HEK293 (cell line): ENCODE data around the gene ECD.

Source experiments
- BCL11B ChIP-seq: fragments of 450-650 bp; formaldehyde crosslinking; IDR thresholded peaks from 2 replicates; pipeline ENCODE4 v1.5.1; 2016; ENCODE audit warnings: low read depth, missing biosample characterization, missing genetic modification characterization
- GLI2 ChIP-seq: fragments of 450-650 bp; formaldehyde crosslinking; IDR thresholded peaks from 2 replicates; pipeline ENCODE4; 2017; ENCODE audit warnings: missing biosample characterization, missing genetic modification characterization, low read depth, borderline replicate concordance
- GLI4 ChIP-seq: fragments of 450-650 bp; formaldehyde crosslinking; IDR thresholded peaks from 2 replicates; pipeline ENCODE4 v1.5.1; 2016; ENCODE audit warnings: missing biosample characterization, missing genetic modification characterization
- GLIS1 ChIP-seq: fragments of 450-650 bp; formaldehyde crosslinking; IDR thresholded peaks from 2 replicates; pipeline ENCODE4 v1.5.1; 2016; ENCODE audit warnings: missing biosample characterization, missing genetic modification characterization
- TCF7L2 ChIP-seq: IDR thresholded peaks from 2 replicates; pipeline ENCODE4 v1.6.1; 2011; ENCODE audit warnings: low read depth, mild to moderate bottlenecking, inconsistent platforms, low read length, moderate library complexity, borderline replicate concordance
- ZBTB48 ChIP-seq: fragments of 450-650 bp; formaldehyde crosslinking; IDR thresholded peaks from 2 replicates; pipeline ENCODE4 v1.5.1; 2016; ENCODE audit warnings: missing biosample characterization, missing genetic modification characterization
- ZFP69B ChIP-seq: fragments of 450-650 bp; formaldehyde crosslinking; IDR thresholded peaks from 2 replicates; pipeline ENCODE4 v1.5.1; 2016; ENCODE audit warnings: missing biosample characterization, missing genetic modification characterization
- ZNF184 ChIP-seq: fragments of 450-650 bp; IDR thresholded peaks from 2 replicates; pipeline ENCODE4 v1.5.1; 2018; ENCODE audit warnings: missing biosample characterization, mild to moderate bottlenecking, missing genetic modification characterization
- ZNF311 ChIP-seq: fragments of 450-650 bp; formaldehyde crosslinking; IDR thresholded peaks from 2 replicates; pipeline ENCODE4 v1.5.1; 2017; ENCODE audit warnings: missing biosample characterization, missing genetic modification characterization, borderline replicate concordance
- ZNF366 ChIP-seq: fragments of 450-650 bp; formaldehyde crosslinking; conservative IDR thresholded peaks from 2 replicates; pipeline ENCODE4 v1.5.1; 2016; ENCODE audit warnings: missing biosample characterization, missing genetic modification characterization
- ZNF416 ChIP-seq: fragments of 450-650 bp; formaldehyde crosslinking; IDR thresholded peaks from 2 replicates; pipeline ENCODE4 v1.5.1; 2016; ENCODE audit warnings: missing biosample characterization, missing genetic modification characterization
- ZNF501 ChIP-seq: fragments of 450-650 bp; formaldehyde crosslinking; IDR thresholded peaks from 2 replicates; pipeline ENCODE4 v1.5.1; 2016; ENCODE audit warnings: missing biosample characterization, missing genetic modification characterization
- ZNF548 ChIP-seq: fragments of 450-650 bp; formaldehyde crosslinking; IDR thresholded peaks from 2 replicates; pipeline ENCODE4 v1.5.1; 2016; ENCODE audit warnings: missing biosample characterization, missing genetic modification characterization
- ZNF600 ChIP-seq: fragments of 450-650 bp; formaldehyde crosslinking; IDR thresholded peaks from 2 replicates; pipeline ENCODE4 v1.5.1; 2016; ENCODE audit warnings: missing biosample characterization, missing genetic modification characterization
- ZNF664 ChIP-seq: fragments of 450-650 bp; formaldehyde crosslinking; IDR thresholded peaks from 2 replicates; pipeline ENCODE4 v1.5.1; 2016; ENCODE audit warnings: missing biosample characterization, missing genetic modification characterization
- ZXDB ChIP-seq: fragments of 450-650 bp; formaldehyde crosslinking; IDR thresholded peaks from 2 replicates; pipeline ENCODE4 v1.5.1; 2016; ENCODE audit warnings: missing biosample characterization, missing genetic modification characterization
- TF ChIP-seq, protein P1 (sequence below): fragments of 450-650 bp; formaldehyde crosslinking; IDR thresholded peaks from 2 replicates; pipeline ENCODE4 v1.5.1; 2016; ENCODE audit warnings: missing biosample characterization, missing genetic modification characterization
- TF ChIP-seq, protein P2 (sequence below): fragments of 450-650 bp; formaldehyde crosslinking; IDR thresholded peaks from 2 replicates; pipeline ENCODE4 v1.5.1; 2016; ENCODE audit warnings: missing biosample characterization, missing genetic modification characterization
- TF ChIP-seq, protein P3 (sequence below): fragments of 450-650 bp; formaldehyde crosslinking; IDR thresholded peaks from 2 replicates; pipeline ENCODE4 v1.5.1; 2016; ENCODE audit warnings: missing biosample characterization, missing genetic modification characterization
- TF ChIP-seq, protein P4 (sequence below): fragments of 450-650 bp; formaldehyde crosslinking; IDR thresholded peaks from 2 replicates; pipeline ENCODE4 v1.5.1; 2016; ENCODE audit warnings: missing biosample characterization, missing genetic modification characterization
- TF ChIP-seq, protein P5 (sequence below): fragments of 450-650 bp; formaldehyde crosslinking; IDR thresholded peaks from 2 replicates; pipeline ENCODE4 v1.5.0; 2017; ENCODE audit warnings: missing biosample characterization, missing genetic modification characterization, borderline replicate concordance
- TF ChIP-seq, protein P6 (sequence below): fragments of 450-650 bp; formaldehyde crosslinking; IDR thresholded peaks from 2 replicates; pipeline ENCODE4 v1.5.1; 2016; ENCODE audit warnings: missing biosample characterization, missing genetic modification characterization, borderline replicate concordance
- TF ChIP-seq, protein P7 (sequence below): fragments of 450-650 bp; formaldehyde crosslinking; IDR thresholded peaks from 2 replicates; pipeline ENCODE4 v1.5.1; 2016; ENCODE audit warnings: missing biosample characterization, missing genetic modification characterization

Gene ECD

DNA sequence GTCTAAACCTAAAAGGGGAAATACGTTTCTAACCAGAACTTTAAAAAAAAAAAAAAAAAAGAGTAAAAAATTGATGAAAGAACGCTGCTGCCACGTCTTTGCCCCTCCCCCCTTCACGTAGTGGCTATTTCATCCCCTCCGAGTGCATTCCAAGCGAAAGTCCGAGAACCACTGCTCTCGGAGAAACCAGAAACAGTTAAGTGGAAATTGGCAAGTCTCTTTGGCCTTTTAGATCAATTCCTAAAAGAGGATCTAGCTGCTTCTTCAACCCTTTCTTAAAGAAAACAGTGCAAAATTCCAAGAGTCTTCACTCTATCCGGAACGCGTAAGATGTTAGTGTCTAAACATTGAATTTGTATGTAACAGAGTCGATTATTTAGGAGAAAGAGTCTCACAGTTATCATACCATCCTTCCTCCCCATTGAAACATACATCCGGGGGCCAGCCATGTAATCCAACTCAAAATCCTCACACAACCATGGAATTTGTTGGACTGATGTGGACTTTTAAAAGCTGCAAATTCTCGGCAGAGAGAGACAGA is 72.3 kb downstream of the ECD start (continued):
- TF ChIP-seq, protein P1, sequence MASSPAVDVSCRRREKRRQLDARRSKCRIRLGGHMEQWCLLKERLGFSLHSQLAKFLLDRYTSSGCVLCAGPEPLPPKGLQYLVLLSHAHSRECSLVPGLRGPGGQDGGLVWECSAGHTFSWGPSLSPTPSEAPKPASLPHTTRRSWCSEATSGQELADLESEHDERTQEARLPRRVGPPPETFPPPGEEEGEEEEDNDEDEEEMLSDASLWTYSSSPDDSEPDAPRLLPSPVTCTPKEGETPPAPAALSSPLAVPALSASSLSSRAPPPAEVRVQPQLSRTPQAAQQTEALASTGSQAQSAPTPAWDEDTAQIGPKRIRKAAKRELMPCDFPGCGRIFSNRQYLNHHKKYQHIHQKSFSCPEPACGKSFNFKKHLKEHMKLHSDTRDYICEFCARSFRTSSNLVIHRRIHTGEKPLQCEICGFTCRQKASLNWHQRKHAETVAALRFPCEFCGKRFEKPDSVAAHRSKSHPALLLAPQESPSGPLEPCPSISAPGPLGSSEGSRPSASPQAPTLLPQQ, result peak; percentile 36; the same call in 1 of the 2 replicates
- no peak for TF ChIP-seq ZNF184
- TF ChIP-seq ZNF366 (tag by site-specific recombination), result peak; percentile 74
- no peak for TF ChIP-seq ZNF548 (tag by site-specific recombination)
- 0 out of 2 replicates have a peak, but pooled peaks have one; percentile 4 for TF ChIP-seq ZXDB (tag by site-specific recombination)
- TF ChIP-seq, protein P2, sequence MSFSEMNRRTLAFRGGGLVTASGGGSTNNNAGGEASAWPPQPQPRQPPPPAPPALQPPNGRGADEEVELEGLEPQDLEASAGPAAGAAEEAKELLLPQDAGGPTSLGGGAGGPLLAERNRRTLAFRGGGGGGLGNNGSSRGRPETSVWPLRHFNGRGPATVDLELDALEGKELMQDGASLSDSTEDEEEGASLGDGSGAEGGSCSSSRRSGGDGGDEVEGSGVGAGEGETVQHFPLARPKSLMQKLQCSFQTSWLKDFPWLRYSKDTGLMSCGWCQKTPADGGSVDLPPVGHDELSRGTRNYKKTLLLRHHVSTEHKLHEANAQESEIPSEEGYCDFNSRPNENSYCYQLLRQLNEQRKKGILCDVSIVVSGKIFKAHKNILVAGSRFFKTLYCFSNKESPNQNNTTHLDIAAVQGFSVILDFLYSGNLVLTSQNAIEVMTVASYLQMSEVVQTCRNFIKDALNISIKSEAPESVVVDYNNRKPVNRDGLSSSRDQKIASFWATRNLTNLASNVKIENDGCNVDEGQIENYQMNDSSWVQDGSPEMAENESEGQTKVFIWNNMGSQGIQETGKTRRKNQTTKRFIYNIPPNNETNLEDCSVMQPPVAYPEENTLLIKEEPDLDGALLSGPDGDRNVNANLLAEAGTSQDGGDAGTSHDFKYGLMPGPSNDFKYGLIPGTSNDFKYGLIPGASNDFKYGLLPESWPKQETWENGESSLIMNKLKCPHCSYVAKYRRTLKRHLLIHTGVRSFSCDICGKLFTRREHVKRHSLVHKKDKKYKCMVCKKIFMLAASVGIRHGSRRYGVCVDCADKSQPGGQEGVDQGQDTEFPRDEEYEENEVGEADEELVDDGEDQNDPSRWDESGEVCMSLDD (tag by site-specific recombination), result no peak
- TF ChIP-seq, protein P3, sequence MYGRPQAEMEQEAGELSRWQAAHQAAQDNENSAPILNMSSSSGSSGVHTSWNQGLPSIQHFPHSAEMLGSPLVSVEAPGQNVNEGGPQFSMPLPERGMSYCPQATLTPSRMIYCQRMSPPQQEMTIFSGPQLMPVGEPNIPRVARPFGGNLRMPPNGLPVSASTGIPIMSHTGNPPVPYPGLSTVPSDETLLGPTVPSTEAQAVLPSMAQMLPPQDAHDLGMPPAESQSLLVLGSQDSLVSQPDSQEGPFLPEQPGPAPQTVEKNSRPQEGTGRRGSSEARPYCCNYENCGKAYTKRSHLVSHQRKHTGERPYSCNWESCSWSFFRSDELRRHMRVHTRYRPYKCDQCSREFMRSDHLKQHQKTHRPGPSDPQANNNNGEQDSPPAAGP, result no peak
- no peak for TF ChIP-seq GLI4
- TF ChIP-seq BCL11B (tag by site-specific recombination), result no peak
- no peak for TF ChIP-seq ZBTB48 (tag by site-specific recombination)
- no peak for TF ChIP-seq TCF7L2
- TF ChIP-seq, protein P4, sequence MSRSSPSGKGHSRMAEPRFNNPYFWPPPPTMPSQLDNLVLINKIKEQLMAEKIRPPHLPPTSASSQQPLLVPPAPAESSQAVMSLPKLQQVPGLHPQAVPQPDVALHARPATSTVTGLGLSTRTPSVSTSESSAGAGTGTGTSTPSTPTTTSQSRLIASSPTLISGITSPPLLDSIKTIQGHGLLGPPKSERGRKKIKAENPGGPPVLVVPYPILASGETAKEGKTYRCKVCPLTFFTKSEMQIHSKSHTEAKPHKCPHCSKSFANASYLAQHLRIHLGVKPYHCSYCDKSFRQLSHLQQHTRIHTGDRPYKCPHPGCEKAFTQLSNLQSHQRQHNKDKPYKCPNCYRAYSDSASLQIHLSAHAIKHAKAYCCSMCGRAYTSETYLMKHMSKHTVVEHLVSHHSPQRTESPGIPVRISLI (tag by site-specific recombination), result 0 out of 2 replicates have a peak, but pooled peaks have one; percentile 66
- TF ChIP-seq GLI2 (tag by site-specific recombination), result no peak
- TF ChIP-seq, protein P5, sequence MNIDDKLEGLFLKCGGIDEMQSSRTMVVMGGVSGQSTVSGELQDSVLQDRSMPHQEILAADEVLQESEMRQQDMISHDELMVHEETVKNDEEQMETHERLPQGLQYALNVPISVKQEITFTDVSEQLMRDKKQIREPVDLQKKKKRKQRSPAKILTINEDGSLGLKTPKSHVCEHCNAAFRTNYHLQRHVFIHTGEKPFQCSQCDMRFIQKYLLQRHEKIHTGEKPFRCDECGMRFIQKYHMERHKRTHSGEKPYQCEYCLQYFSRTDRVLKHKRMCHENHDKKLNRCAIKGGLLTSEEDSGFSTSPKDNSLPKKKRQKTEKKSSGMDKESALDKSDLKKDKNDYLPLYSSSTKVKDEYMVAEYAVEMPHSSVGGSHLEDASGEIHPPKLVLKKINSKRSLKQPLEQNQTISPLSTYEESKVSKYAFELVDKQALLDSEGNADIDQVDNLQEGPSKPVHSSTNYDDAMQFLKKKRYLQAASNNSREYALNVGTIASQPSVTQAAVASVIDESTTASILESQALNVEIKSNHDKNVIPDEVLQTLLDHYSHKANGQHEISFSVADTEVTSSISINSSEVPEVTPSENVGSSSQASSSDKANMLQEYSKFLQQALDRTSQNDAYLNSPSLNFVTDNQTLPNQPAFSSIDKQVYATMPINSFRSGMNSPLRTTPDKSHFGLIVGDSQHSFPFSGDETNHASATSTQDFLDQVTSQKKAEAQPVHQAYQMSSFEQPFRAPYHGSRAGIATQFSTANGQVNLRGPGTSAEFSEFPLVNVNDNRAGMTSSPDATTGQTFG (tag by site-specific recombination), result no peak
- TF ChIP-seq, protein P6, sequence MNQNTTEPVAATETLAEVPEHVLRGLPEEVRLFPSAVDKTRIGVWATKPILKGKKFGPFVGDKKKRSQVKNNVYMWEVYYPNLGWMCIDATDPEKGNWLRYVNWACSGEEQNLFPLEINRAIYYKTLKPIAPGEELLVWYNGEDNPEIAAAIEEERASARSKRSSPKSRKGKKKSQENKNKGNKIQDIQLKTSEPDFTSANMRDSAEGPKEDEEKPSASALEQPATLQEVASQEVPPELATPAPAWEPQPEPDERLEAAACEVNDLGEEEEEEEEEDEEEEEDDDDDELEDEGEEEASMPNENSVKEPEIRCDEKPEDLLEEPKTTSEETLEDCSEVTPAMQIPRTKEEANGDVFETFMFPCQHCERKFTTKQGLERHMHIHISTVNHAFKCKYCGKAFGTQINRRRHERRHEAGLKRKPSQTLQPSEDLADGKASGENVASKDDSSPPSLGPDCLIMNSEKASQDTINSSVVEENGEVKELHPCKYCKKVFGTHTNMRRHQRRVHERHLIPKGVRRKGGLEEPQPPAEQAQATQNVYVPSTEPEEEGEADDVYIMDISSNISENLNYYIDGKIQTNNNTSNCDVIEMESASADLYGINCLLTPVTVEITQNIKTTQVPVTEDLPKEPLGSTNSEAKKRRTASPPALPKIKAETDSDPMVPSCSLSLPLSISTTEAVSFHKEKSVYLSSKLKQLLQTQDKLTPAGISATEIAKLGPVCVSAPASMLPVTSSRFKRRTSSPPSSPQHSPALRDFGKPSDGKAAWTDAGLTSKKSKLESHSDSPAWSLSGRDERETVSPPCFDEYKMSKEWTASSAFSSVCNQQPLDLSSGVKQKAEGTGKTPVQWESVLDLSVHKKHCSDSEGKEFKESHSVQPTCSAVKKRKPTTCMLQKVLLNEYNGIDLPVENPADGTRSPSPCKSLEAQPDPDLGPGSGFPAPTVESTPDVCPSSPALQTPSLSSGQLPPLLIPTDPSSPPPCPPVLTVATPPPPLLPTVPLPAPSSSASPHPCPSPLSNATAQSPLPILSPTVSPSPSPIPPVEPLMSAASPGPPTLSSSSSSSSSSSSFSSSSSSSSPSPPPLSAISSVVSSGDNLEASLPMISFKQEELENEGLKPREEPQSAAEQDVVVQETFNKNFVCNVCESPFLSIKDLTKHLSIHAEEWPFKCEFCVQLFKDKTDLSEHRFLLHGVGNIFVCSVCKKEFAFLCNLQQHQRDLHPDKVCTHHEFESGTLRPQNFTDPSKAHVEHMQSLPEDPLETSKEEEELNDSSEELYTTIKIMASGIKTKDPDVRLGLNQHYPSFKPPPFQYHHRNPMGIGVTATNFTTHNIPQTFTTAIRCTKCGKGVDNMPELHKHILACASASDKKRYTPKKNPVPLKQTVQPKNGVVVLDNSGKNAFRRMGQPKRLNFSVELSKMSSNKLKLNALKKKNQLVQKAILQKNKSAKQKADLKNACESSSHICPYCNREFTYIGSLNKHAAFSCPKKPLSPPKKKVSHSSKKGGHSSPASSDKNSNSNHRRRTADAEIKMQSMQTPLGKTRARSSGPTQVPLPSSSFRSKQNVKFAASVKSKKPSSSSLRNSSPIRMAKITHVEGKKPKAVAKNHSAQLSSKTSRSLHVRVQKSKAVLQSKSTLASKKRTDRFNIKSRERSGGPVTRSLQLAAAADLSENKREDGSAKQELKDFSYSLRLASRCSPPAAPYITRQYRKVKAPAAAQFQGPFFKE (tag by site-specific recombination), result no peak
- TF ChIP-seq ZNF416 (tag by site-specific recombination), result no peak
- no peak; the same call in 1 of the 2 replicates for TF ChIP-seq ZNF600 (tag by site-specific recombination)
- TF ChIP-seq GLIS1 (tag by site-specific recombination), result no peak
- TF ChIP-seq ZNF501, result peak; percentile 21; the same call in 1 of the 2 replicates
- TF ChIP-seq, protein P7, sequence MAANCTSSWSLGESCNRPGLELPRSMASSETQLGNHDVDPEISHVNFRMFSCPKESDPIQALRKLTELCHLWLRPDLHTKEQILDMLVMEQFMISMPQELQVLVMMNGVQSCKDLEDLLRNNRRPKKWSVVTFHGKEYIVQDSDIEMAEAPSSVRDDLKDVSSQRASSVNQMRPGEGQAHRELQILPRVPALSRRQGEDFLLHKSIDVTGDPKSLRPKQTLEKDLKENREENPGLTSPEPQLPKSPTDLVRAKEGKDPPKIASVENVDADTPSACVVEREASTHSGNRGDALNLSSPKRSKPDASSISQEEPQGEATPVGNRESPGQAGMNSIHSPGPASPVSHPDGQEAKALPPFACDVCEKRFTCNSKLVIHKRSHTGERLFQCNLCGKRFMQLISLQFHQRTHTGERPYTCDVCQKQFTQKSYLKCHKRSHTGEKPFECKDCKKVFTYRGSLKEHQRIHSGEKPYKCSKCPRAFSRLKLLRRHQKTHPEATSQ, result no peak
- TF ChIP-seq ZNF311 (tag by site-specific recombination), result no peak
- TF ChIP-seq ZNF664 (tag by site-specific recombination), result no peak
- peak; percentile 75 for TF ChIP-seq ZFP69B
